Ishikawa (cell line): ENCODE results near the gene EIF2S3.

ENCODE experiments used
- CEBPB ChIP-seq: IDR thresholded peaks from 2 replicates; pipeline ENCODE4 v1.6.1; 2012
- CREB1 ChIP-seq: IDR thresholded peaks from 2 replicates; pipeline ENCODE4 v1.6.1; 2012; ENCODE audit warnings: low read depth
- EGR1 ChIP-seq: IDR thresholded peaks from 2 replicates; pipeline ENCODE4 v1.6.1; 2012
- EP300 ChIP-seq: IDR thresholded peaks from 2 replicates; pipeline ENCODE4 v1.6.1; 2012; ENCODE audit warnings: borderline replicate concordance
- FOXM1 ChIP-seq: IDR thresholded peaks from 2 replicates; pipeline ENCODE4 v1.6.1; 2012; ENCODE audit warnings: low read depth, borderline replicate concordance
- MAX ChIP-seq: IDR thresholded peaks from 2 replicates; pipeline ENCODE4 v1.6.1; 2012
- NFIC ChIP-seq: IDR thresholded peaks from 2 replicates; pipeline ENCODE4 v1.6.1; 2012
- RAD21 ChIP-seq: IDR thresholded peaks from 2 replicates; pipeline ENCODE4 v1.6.1; 2012; ENCODE audit warnings: low read depth
- TAF1 ChIP-seq: IDR thresholded peaks from 2 replicates; pipeline ENCODE4 v1.6.1; 2012; ENCODE audit warnings: low read depth, mild to moderate bottlenecking
- TCF12 ChIP-seq: IDR thresholded peaks from 2 replicates; pipeline ENCODE4 v1.6.1; 2012; ENCODE audit warnings: low read depth
- TEAD4 ChIP-seq: IDR thresholded peaks from 2 replicates; pipeline ENCODE4 v1.6.1; 2012
- USF1 ChIP-seq: IDR thresholded peaks from 2 replicates; pipeline ENCODE4 v1.6.1; 2012
- YY1 ChIP-seq: IDR thresholded peaks from 2 replicates; pipeline ENCODE4 v1.6.1; 2012; ENCODE audit warnings: low read depth
- ZBTB7A ChIP-seq: IDR thresholded peaks from 2 replicates; pipeline ENCODE4 v1.6.1; 2012; ENCODE audit warnings: low read depth
- TF ChIP-seq, protein P1 (sequence below): IDR thresholded peaks from 2 replicates; pipeline ENCODE4 v1.6.1; 2012; ENCODE audit warnings: low read depth, mild to moderate bottlenecking

Gene EIF2S3

DNA sequence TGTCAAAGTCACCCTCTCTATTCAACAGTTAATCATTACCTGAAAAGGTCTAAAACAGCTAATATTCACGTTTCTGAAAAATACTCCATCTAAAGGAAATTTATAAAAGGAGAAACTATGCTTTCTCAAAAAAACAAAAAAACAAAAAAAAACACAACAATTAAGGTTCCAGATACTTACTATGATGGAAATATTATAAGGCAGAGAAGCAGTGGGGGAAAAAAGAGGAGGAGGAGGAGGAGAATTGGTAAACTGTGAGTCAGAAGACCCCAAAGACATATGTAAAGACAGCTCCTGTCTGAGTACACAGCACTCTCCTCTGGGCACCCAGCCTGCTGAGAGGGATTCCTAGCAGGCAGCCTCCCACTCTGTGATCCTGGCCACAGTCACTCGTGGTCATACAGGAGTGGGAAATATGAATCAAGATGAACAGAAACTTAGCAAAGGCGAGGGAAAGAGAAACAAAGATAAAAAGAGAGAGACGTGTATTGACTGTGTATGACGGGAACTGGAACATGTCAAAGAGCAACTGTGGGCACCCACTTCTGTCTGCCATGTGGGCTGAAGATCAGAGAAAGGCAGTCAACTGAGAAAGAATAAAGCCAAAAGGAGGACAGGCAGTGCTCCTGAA, 40.3 kb upstream of the EIF2S3 start:
- no peak for TF ChIP-seq TCF12
- no peak for TF ChIP-seq MAX
- no peak for TF ChIP-seq YY1
- no peak for TF ChIP-seq USF1

DNA sequence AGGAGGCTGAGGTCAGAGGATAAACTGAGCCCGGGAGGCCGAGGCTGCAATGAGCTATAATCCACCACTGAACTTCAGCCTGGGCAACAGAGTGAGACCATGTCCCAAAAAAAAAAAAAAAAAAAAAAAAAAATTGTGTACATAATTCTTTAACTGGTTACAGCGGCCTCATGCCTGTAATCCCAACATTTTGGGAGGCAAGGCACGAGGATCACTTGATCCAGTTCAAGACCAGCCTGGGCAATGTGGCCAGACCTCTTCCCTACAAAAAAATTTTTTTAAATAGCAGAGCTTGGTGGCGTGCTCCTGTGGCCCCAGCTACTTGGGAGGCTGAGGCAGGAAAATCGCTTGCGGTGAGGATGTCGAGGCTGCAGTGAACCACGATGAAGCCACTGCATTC, 37.1 kb upstream of the EIF2S3 start:
- TF ChIP-seq FOXM1: no peak
- TF ChIP-seq NFIC: no peak
- TF ChIP-seq YY1: no peak
- TF ChIP-seq CREB1: no peak
- TF ChIP-seq TEAD4: no peak
- no peak for TF ChIP-seq EGR1
- TF ChIP-seq, protein P1, sequence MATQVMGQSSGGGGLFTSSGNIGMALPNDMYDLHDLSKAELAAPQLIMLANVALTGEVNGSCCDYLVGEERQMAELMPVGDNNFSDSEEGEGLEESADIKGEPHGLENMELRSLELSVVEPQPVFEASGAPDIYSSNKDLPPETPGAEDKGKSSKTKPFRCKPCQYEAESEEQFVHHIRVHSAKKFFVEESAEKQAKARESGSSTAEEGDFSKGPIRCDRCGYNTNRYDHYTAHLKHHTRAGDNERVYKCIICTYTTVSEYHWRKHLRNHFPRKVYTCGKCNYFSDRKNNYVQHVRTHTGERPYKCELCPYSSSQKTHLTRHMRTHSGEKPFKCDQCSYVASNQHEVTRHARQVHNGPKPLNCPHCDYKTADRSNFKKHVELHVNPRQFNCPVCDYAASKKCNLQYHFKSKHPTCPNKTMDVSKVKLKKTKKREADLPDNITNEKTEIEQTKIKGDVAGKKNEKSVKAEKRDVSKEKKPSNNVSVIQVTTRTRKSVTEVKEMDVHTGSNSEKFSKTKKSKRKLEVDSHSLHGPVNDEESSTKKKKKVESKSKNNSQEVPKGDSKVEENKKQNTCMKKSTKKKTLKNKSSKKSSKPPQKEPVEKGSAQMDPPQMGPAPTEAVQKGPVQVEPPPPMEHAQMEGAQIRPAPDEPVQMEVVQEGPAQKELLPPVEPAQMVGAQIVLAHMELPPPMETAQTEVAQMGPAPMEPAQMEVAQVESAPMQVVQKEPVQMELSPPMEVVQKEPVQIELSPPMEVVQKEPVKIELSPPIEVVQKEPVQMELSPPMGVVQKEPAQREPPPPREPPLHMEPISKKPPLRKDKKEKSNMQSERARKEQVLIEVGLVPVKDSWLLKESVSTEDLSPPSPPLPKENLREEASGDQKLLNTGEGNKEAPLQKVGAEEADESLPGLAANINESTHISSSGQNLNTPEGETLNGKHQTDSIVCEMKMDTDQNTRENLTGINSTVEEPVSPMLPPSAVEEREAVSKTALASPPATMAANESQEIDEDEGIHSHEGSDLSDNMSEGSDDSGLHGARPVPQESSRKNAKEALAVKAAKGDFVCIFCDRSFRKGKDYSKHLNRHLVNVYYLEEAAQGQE: no peak
- no peak for TF ChIP-seq EP300
- no peak for TF ChIP-seq CEBPB
- TF ChIP-seq ZBTB7A: no peak
- TF ChIP-seq RAD21: no peak
- TF ChIP-seq TCF12: no peak
- no peak for TF ChIP-seq MAX
- no peak for TF ChIP-seq TAF1
- no peak for TF ChIP-seq USF1

GRCh38 chrX:24018809-24019208, 35.9 kb upstream of the EIF2S3 start:
- TF ChIP-seq YY1 (no peak), TCF12 (no peak), EP300 (no peak), USF1 (no peak), FOXM1 (no peak), MAX (no peak), CEBPB (no peak), TAF1 (no peak), EGR1 (no peak)
- TF ChIP-seq, protein P1: no peak

DNA sequence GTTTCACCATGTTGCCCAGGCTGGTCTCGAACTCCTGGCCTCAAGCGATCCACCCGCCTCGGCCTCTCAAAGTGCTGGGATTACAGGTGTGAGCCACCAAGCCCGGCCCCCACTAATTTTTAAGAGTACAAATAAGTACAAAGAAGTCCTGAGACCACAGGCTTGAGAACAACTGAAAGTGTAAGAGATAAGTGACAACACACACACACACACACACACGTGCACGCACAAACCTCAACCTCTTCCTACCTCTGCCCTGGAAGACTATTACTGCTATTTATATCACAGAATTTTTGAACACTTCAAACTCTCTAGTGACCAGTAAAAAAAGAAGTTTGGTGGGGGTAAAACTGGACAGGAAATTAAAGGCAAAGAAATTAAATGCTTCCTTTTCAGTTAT, 35.3 kb upstream of the EIF2S3 start:
- no peak for TF ChIP-seq RAD21
- TF ChIP-seq TCF12: no peak
- TF ChIP-seq YY1: no peak
- no peak for TF ChIP-seq NFIC
- TF ChIP-seq EGR1: no peak
- TF ChIP-seq, protein P1: no peak
- TF ChIP-seq MAX: no peak
- TF ChIP-seq TEAD4: no peak
- no peak for TF ChIP-seq CEBPB
- TF ChIP-seq FOXM1: no peak
